Kidney capillary endothelial cell (primary cell): Measurements from ENCODE around the gene ODAPH.
"Not testable (repeated sequence)": the region's sequence is repeated elsewhere in the genome, so short reads cannot be mapped to it uniquely, and the experiment has no call there.

Source experiments
- DNase-seq: peaks from one replicate; pipeline ENCODE4 v3.0.0-alpha.2; 2018; ENCODE audit warnings: low spot score

ODAPH gene

GRCh38 chr4:75555294-75556164 lies at the start of gene ODAPH:
ODAPH (plus strand) TSS chr4:75556066; CDS start chr4:75556083, 17 bp downstream.
- DNase-seq, result no peak

DNA sequence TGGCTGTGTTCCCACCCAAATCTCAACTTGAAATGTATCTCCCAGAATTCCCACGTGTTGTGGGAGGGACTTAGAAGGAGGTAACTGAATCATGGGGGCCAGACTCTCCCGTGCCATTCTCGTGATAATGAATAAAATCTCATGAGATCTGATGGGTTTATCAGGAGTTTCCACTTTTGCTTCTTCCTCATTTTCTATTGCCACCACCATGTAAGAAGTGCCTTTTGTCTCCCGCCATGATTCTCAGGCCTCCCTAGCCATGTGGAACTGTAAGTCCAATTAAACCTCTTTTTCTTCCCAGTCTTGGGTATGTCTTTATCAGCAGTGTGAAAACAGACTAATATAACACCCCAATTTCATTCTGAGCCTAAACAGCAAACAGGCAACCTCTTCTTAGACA lies 46.3 kb upstream of the ODAPH start:
- not testable (repeated sequence) for DNase-seq

DNA sequence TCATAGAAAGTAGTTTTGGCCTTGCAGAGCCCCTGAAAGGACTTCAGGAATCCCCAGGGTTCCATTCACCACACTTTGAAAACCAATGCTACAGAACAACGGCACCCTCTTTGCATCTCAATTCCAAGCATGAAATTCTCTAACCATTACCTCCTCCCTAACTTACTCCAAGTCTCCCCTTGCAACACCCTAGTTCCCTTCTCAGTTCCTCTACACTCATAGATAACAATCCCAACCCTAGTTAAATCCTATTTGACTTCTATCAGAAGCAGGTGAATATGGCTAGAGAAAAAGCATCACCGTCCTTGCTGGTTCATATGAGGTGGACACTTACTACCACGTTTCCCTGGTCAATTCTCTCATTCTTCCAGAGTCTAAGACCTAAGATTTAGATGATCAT lies 44.0 kb upstream of the ODAPH start:
- no peak for DNase-seq

DNA sequence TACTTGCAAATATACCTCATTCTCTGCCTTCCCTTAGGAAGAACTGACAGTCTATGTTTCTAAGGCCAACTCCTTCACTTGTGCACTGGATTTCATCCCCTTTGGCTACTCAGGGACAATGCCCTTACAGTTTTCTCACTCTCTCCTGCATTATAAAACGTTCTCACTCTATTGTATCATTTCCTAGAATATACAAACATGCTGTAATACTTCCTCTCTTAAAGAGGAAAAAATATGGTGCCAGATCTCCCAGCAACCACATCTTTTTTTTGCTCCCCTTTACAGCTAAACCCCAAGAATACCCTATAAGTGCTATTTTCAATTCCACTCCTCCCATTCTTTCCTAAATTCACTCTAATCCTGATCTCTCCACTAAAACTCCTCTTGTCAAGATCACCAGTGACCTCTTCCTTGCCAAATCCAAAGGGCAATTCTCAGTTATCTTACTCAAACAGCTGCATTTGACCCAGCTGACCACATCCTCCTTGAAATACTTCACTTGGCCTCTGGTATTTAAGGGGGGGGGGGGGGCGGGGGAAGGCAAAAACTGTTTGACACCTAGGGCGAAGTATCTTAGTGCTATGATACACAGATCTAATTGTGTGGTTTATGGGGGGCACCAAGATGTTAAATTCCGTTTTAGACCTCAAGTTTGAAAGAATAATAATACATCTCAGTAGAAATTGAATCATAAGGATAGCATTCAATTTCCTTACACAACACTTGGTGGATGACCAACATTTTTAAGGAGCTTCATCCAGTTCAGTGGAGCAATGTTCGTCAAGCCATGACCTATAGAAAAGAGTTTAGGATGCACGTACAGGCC lies 43.3 kb upstream of the ODAPH start:
- DNase-seq, result peak; percentile 44

GRCh38 chr4:75513526-75514130 lies 42.2 kb upstream of the ODAPH start:
- peak; percentile 9 for DNase-seq

DNA sequence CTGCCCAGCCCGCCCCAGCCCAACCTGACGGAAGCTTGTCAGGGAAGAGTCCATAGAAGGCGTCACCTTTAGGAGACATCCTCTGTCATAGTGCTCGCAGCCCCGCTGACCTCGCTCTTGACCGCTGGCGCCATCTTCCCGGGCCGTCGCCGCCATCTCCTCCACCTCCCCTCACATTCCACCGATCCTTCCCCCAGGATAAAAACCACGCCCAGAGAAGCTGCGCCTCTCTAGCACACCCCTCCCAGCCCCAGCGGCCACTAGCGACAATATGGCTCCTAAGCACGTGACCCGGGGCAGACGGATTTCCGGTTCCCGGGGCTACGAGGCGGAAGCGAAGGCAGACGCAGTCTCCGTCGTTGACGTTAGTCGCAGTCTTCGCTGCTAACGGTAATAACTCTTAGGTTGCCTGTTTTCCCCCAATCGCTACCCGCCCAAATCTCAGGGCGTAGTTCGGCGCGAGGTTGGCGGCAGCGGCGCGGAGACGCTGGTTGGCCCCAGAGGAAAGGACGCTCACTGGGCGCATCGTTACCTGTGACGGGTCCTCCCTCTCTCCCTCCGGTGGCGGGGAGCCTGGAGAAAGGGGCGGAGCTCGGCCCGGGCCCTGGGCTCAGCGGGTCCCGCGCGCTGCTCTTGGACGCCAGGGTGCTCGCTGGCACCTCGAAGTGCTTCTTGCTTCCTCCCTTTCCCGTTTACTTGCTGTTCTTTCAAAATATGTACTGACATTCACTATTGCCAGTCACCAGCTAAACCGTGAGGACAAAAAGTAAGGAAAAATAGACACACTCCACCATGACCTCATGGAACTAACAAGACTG lies 41.5 kb upstream of the ODAPH start, which contains the start of the genes RCHY1 and THAP6:
RCHY1 (minus strand) TSS at position 273 of the 818 bp plus-strand sequence; CDS start at position 156, 117 bp downstream.
THAP6 (plus strand) TSS at position 343 of the 818 bp plus-strand sequence. CDS start 980 bp downstream, outside the sequence.
- DNase-seq, result peak; percentile 90

- DNase-seq, result no peak
These were observed 40.8 kb upstream of the ODAPH start for GRCh38 chr4:75514949-75515612.

DNA sequence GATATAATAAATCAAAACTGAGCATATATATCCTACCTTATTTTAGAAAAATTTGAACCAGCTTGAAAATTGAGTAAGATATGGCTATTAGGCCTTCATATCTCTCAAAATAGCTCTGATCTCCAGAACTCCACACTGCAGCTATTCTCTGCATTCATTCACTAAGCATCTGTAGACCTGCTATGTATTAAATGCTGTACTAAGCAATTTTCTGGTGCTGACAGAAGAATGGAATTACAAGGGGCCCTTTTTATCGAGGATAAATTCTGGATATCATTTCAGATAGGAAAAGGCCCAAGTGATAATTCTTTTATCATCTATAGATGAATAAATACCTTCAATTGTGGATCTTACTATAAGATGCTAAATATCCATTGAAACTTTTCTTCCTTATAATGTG lies 39.7 kb upstream of the ODAPH start:
- DNase-seq, result no peak

GRCh38 chr4:75519452-75519851 lies 36.4 kb upstream of the ODAPH start:
- DNase-seq, result not testable (repeated sequence)

DNA sequence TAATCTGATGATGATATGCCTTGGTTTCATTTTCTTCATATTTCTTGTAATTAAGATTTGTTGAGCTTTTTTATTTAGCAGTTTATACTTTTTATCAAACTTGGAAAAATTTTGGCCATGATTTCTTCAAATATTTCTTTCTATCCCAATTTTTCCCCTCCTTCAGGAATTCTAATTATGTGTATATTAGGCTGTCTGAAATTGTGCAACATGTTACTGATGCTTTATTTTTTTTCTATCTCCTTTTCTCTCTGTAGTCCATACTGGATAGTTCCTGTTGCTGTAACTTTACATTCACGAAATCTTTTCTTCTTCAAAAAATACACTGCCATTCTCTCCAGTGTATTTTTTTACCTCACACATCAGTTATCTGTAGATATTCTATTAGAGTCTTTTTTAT lies 30.8 kb upstream of the ODAPH start:
- DNase-seq, result no peak

DNA sequence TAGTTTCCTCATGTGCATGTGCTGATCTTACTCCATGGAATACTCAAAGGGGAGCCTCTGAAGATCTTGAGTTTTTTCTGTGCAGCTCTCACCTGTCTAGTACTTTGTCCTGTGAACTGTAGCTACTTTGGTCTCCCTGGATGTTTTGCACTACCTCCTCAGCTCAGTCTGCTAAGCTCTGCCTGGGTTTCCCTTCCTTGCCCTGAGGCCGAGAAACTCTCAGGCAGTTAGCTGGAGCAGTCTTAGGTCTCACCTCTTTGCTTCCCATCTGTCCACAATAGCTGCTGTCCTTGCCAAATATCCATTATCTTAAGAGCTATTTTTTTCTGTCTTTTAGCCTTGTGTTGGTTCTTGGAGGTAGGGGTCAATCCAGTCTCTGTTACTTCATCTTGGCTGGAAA lies 30.0 kb upstream of the ODAPH start:
- DNase-seq, result no peak

DNA sequence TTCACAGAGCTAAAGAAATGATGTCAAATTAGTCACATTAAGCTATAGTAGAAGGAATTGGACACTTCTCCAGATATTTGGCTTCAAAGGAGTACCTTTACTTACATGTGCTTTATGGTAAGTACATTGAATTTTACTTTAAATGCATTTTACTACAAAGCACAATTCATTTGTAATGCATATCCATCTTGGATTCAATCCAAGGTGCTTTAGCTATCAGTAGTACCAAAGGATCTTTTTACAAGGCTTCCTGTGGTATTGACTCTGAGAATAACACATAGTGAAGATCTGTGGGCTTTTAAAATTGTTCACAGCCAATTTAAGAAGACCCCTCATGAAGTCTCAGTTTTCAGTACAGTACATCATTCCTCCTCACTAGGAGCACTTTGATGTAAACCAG lies 28.4 kb upstream of the ODAPH start:
- no peak for DNase-seq

GRCh38 chr4:75530556-75531322 lies 25.1 kb upstream of the ODAPH start:
- no peak for DNase-seq

GRCh38 chr4:75531536-75532143 lies 24.2 kb upstream of the ODAPH start:
- not testable (repeated sequence) for DNase-seq

DNA sequence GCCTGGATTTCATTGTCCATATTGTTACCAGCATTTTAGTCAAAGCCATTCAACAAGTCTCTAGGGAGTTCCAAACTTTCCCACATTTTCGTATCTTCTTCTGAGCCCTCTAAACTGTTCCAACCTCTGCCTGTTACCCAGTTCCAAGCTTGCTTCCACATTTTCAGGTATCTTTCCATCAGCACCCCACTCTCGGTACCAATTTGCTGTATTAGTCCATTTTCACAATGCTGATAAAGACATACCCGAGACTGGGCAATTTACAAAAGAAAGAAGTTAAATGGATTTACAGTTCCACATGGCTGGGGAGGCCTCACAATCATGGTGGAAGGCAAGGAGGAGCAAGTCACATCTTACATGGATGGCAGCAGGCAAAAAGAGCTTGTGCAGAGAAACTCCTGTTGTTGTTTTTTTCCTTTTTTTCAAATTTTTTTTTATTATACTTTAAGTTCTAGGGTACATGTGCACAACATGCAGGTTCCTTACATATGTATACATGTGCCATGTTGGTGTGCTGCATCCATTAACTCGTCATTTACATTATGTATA lies 22.5 kb upstream of the ODAPH start:
- DNase-seq, result not testable (repeated sequence)

DNA sequence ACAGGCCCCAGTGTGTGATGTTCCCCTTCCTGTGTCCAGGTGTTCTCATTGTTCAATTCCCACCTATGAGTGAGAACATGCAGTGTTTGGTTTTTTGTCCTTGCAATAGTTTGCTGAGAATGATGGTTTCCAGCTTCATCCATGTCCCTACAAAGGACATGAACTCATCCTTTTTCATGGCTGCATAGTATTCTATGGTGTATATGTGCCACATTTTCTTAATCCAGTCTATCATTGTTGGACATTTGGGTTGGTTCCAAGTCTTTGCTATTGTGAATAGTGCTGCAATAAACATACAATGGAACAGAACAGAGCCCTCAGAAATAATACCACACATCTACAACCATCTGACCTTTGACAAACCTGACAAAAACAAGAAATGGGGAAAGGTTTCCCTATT lies 21.9 kb upstream of the ODAPH start:
- DNase-seq, result not testable (repeated sequence)

GRCh38 chr4:75537308-75537707 lies 18.6 kb upstream of the ODAPH start:
- not testable (repeated sequence) for DNase-seq

- DNase-seq, result no peak
These were observed 13.0 kb upstream of the ODAPH start for GRCh38 chr4:75542824-75543223.

GRCh38 chr4:75544220-75544619 lies 11.6 kb upstream of the ODAPH start:
- DNase-seq, result not testable (repeated sequence)
